ENCODE data around the gene TMEM140.

The TMEM140 gene

DNA sequence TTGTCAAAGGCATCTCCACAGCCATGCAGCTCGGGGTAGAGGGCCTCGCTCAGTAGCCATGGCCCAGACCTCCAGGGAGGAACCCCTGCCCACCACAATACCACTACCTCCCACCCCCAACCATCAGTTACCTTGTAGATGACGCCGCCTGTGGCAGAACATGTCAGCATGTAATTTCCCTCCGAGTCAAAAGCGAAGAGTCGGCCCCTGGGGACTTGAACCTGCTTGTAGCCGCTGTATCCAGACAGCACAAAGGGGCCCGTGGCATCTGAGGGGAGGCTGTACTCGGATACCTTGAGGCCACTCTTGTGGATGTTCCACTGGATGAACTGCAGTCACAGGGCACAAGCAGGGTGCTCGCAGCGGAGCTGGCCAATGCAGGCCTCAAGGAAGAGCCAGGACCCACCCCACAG is 39.0 kb downstream of the TMEM140 start:
- TF ChIP-seq, protein P1, sequence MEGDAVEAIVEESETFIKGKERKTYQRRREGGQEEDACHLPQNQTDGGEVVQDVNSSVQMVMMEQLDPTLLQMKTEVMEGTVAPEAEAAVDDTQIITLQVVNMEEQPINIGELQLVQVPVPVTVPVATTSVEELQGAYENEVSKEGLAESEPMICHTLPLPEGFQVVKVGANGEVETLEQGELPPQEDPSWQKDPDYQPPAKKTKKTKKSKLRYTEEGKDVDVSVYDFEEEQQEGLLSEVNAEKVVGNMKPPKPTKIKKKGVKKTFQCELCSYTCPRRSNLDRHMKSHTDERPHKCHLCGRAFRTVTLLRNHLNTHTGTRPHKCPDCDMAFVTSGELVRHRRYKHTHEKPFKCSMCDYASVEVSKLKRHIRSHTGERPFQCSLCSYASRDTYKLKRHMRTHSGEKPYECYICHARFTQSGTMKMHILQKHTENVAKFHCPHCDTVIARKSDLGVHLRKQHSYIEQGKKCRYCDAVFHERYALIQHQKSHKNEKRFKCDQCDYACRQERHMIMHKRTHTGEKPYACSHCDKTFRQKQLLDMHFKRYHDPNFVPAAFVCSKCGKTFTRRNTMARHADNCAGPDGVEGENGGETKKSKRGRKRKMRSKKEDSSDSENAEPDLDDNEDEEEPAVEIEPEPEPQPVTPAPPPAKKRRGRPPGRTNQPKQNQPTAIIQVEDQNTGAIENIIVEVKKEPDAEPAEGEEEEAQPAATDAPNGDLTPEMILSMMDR (IDR thresholded peaks at IDR 0.05): no peak

DNA sequence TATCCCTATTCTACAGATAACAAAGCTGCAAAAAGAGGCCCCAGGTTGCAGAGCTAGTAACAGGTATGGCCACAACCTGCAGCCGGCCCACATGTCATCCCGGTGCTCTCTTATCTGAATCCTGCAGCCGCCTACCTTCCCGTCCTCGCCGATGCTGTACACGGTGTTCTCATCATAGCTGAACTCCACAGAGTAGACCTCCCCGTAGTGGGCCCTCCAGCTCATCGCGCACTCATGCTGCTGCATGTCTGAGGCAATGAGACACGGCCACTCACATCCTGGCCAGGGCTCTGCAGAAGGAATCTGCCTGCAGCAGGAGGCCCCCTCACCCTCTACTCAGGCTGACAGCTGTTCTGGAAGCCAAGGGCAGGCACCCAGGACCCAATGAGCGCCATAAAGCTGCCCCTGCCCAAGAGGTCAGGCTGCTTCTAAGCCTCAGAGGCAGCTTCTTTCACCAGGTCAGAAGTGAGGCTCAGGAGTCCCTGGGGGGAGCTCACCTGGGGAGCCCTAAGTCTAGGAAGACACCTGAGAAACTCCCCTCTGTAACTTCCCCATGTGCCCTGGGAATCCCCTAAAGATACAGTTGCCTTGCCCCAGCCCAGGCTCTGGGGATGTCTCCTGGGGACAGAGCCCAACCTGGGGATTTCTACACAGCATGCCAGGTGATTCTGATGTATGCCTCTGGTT is 40.6 kb downstream of the TMEM140 start:
- TF ChIP-seq, protein P1 (IDR thresholded peaks at IDR 0.05): no peak

DNA sequence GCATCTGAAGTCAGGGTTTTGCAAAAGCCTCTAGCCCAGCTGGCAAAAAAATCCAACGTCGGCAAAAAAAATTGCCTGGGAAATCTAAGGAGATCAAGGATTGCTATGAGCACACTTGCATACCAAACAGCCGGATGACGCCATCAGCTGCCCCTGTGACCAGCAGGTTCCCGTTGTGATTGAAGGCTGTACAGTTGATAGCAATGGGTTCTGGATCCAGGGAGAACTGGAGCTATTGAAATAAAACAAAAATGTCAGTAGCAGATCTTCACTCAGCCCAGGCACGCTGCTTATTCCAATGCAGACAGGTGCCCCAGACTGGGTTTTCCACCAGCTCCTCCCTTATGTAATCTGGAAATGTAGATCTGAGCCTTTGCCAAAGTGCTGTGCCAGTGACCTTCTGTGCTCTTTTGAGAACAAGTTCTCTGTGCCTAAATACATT is 41.4 kb downstream of the TMEM140 start:
- TF ChIP-seq, protein P1 (IDR thresholded peaks at IDR 0.05): no peak

DNA sequence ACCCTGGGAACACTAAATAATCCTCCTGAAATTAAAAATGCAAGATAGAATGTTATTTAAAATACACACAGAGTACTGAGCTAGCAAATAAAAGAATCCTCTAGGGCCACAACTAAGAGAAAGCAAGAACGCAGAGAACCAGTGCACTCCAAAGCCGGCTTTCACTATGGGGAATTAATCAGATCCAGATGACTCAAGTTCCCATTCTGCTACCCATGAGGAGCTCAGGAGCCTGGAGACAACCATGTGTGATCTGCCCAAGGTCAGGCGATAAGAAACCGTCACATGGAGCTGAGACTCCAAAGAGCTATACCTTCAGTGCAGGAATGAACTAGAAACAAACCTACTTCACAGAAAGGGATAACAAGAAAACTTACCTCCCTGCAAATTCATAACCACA is 42.1 kb downstream of the TMEM140 start:
- TF ChIP-seq, protein P1 (IDR thresholded peaks at IDR 0.05): no peak

DNA sequence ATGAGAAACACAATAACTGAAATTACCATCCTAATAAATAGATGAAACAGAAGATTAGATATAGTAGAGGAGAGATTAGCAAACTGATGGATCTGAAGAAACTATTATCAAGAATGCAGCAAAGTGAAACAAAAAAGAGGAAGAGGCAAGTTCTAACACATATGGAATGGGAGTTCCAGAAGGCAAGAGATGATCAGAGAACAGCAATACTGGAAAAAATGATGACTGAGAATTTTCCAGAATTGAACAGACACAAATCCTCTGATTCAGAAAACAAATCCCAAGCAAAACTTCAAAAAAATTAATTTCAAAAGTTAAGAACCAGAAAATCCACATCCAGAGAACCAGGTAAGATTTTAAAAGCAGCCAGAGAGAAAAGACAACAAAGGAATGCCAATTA is 42.8 kb downstream of the TMEM140 start:
- TF ChIP-seq, protein P1 (IDR thresholded peaks at IDR 0.05): no peak

DNA sequence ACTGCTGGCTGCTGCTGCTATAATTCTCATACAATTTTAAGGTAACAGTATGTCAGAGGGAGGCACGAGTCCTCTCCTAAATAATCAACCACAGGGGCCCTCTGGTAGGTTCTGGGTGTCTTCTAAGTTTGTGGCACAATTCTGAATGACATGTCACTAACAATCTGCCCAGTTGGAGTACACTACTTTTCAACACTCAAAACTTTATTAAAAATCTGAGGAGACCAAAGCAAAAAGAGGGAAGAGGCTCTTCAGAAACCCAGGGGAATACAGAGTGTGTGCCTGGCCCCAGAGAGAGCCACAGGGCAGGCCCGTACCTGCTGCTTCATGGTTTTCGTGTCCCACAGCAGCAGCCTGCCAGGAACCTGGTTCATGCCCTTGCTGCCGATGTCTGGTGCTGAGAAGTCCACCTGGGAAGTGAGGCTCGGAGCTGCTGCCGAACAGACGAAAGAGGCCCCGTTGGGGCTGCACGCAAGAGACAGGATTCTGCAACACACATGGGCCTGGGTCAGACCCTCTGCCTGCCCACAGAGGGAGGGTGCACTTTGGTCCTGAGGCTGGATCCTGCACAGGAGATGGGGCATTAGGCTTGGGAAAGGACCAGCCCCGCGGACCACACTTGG is 45.2 kb downstream of the TMEM140 start:
- TF ChIP-seq, protein P1 (IDR thresholded peaks at IDR 0.05): no peak

DNA sequence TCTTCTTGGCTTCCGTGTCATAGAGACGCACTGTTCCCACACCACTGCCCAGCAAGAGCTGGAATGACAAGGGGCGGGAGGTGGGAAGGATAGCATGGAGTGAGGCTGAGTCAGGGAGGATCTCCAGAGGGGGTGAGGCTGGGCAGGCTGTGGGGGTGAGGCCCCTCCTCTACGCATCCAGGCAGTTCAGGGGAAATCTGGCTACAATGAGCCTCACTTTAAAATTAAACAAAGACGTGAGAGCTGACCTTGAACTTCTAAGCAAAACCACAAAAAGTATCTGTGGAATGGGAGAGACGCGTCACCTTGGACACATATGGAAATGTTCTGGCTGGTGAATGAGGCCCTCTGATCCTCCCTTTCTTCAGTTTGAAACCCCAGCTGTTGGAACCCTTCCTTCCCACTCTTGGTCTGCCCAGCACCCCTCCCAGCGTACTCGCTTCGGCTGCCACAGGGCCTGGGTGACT is 45.8 kb downstream of the TMEM140 start:
- TF ChIP-seq, protein P1 (IDR thresholded peaks at IDR 0.05): no peak

Measured in LNCAP (cell line).